GM19463 (cell line): ENCODE data around the gene PREX1.
"Not testable (repeated sequence)": the region's sequence is repeated elsewhere in the genome, so short reads cannot be mapped to it uniquely, and the experiment has no call there.

Experiments used
- ATAC-seq: cut with Tn5 transposase; IDR thresholded peaks from one replicate; pipeline ENCODE4 v1.9.1; 2021; ENCODE audit warnings: mild to moderate bottlenecking, moderate library complexity; ENCODE audit not compliant: unreplicated experiment

The PREX1 gene

GRCh38 chr20:48827855-48828733 lies at the start of gene PREX1:
TSS of gene PREX1 (minus strand) at chr20:48827999. CDS start at chr20:48827860, 139 bp downstream.
- peak; percentile 52 for ATAC-seq

GRCh38 chr20:48877304-48877703 lies 49.5 kb upstream of the PREX1 start:
- ATAC-seq: no peak

GRCh38 chr20:48875914-48876240 lies 48.1 kb upstream of the PREX1 start:
- no peak for ATAC-seq

- ATAC-seq: no peak
Observed at GRCh38 chr20:48875233-48875913, 47.6 kb upstream of the PREX1 start.

- ATAC-seq: not testable (repeated sequence)
Observed at GRCh38 chr20:48869442-48869841, 41.6 kb upstream of the PREX1 start.

GRCh38 chr20:48866936-48867335 lies 39.1 kb upstream of the PREX1 start:
- no peak for ATAC-seq

GRCh38 chr20:48864738-48865318 lies 37.0 kb upstream of the PREX1 start:
- ATAC-seq: no peak

GRCh38 chr20:48864254-48864653 lies 36.5 kb upstream of the PREX1 start:
- no peak for ATAC-seq

- ATAC-seq: no peak
Observed at GRCh38 chr20:48862279-48862678, 34.5 kb upstream of the PREX1 start.

GRCh38 chr20:48861444-48861843 lies 33.6 kb upstream of the PREX1 start:
- ATAC-seq: no peak

GRCh38 chr20:48858075-48858790 lies 30.4 kb upstream of the PREX1 start:
- ATAC-seq: no peak

- no peak for ATAC-seq
Observed at GRCh38 chr20:48856130-48856529, 28.3 kb upstream of the PREX1 start.

- ATAC-seq: no peak
Observed at GRCh38 chr20:48855046-48855445, 27.2 kb upstream of the PREX1 start.

GRCh38 chr20:48852609-48853008 lies 24.8 kb upstream of the PREX1 start:
- no peak for ATAC-seq

- no peak for ATAC-seq
Observed at GRCh38 chr20:48851579-48851978, 23.8 kb upstream of the PREX1 start.

- no peak for ATAC-seq
Observed at GRCh38 chr20:48850977-48851299, 23.1 kb upstream of the PREX1 start.

GRCh38 chr20:48850257-48850976 lies 22.6 kb upstream of the PREX1 start:
- no peak for ATAC-seq

- no peak for ATAC-seq
Observed at GRCh38 chr20:48849779-48850178, 22.0 kb upstream of the PREX1 start.

- ATAC-seq: no peak
Observed at GRCh38 chr20:48849299-48849698, 21.5 kb upstream of the PREX1 start.

- no peak for ATAC-seq
Observed at GRCh38 chr20:48847498-48848205, 19.9 kb upstream of the PREX1 start.
